Measurements from ENCODE around the gene UGT1A10. TPM values are rescaled to one million over a fixed set of nuclear protein-coding genes. Genes with fewer than 3 reads are reported as not detected.
A peak's percentile ranks its signal among the peaks of the same experiment; 100 is the strongest.

The UGT1A10 gene
- total and polyA plus RNA-seq, 5 experiments from 2014 or later: not detected

GRCh38 chr2:233758849-233759248 lies 122.6 kb downstream of the UGT1A10 start:
- H3K36me3 Mint-ChIP-seq: no peaks in the 10 kb centered on the region
- POLR2A ChIA-PET: no interaction called here
- H3K4me1 Mint-ChIP-seq: peaks cover 0 to 2% (median 0%) of the 10 kb centered on the region in 4 donors
- ATAC-seq (no peak), DNase-seq (no peak)
- no peak overlapping the region for H3K4me3 Mint-ChIP-seq
- H3K27me3 Mint-ChIP-seq: peaks cover 2 to 16% (median 9%) of the 10 kb centered on the region in 5 donors
- no peak overlapping the region for H3K27ac Mint-ChIP-seq
- H3K9me3 Mint-ChIP-seq: no peaks in the 10 kb centered on the region

- H3K4me3 Mint-ChIP-seq: no peak within 1 kb of the TSS
- ATAC-seq (no peak), DNase-seq (no peak)
- peaks cover 4 to 24% (median 16%) of the 10 kb centered on the region in 5 donors for H3K27me3 Mint-ChIP-seq
- no peaks in the 10 kb centered on the region for H3K36me3 Mint-ChIP-seq
- H3K4me1 Mint-ChIP-seq: peaks cover 0 to 2% (median 0%) of the 10 kb centered on the region in 4 donors
- no peaks in the 10 kb centered on the region for H3K9me3 Mint-ChIP-seq
- H3K27ac Mint-ChIP-seq: no peak within 1 kb of the TSS
- POLR2A ChIA-PET: no interaction called here
Measured at GRCh38 chr2:233760043-233760442, 123.8 kb downstream of the UGT1A10 start, which contains the start of gene UGT1A1. UGT1A1 (plus strand) TSS chr2:233760270; CDS start chr2:233760288, 18 bp downstream.

- Mint-ChIP-seq H3K4me3 (no peak overlapping the region), H3K27me3 (peaks cover 8 to 31% (median 19%) of the 10 kb centered on the region in 5 donors), H3K27ac (no peak overlapping the region), H3K9me3 (no peaks in the 10 kb centered on the region), H3K36me3 (no peaks in the 10 kb centered on the region), H3K4me1 (peaks cover 0 to 2% (median 0%) of the 10 kb centered on the region in 4 donors)
- POLR2A ChIA-PET: no interaction called here
- no peak for ATAC-seq
- no peak for DNase-seq
Measured at GRCh38 chr2:233761040-233761769, 125.0 kb downstream of the UGT1A10 start.

GRCh38 chr2:233764264-233764663 lies 128.0 kb downstream of the UGT1A10 start:
- Mint-ChIP-seq H3K9me3 (no peaks in the 10 kb centered on the region), H3K27ac (no peak overlapping the region), H3K36me3 (no peaks in the 10 kb centered on the region), H3K27me3 (peaks cover 11 to 43% (median 25%) of the 10 kb centered on the region in 5 donors), H3K4me3 (no peak overlapping the region), H3K4me1 (no peaks in the 10 kb centered on the region)
- POLR2A ChIA-PET: no interaction called here
- ATAC-seq (no peak), DNase-seq (no peak)

GRCh38 chr2:233764761-233765160 lies 128.5 kb downstream of the UGT1A10 start:
- POLR2A ChIA-PET: no interaction called here
- Mint-ChIP-seq H3K27me3 (peaks cover 12 to 48% (median 27%) of the 10 kb centered on the region in 5 donors), H3K4me3 (no peak overlapping the region), H3K4me1 (no peaks in the 10 kb centered on the region), H3K9me3 (no peaks in the 10 kb centered on the region), H3K36me3 (no peaks in the 10 kb centered on the region), H3K27ac (no peak overlapping the region)
- ATAC-seq (no peak), DNase-seq (no peak)

- H3K27me3 Mint-ChIP-seq: peaks cover 12 to 48% (median 27%) of the 10 kb centered on the region in 5 donors
- H3K9me3 Mint-ChIP-seq: no peaks in the 10 kb centered on the region
- H3K4me1 Mint-ChIP-seq: no peaks in the 10 kb centered on the region
- ATAC-seq (no peak), DNase-seq (no peak)
- POLR2A ChIA-PET: no interaction called here
- no peak overlapping the region for H3K27ac Mint-ChIP-seq
- no peak overlapping the region for H3K4me3 Mint-ChIP-seq
- H3K36me3 Mint-ChIP-seq: no peaks in the 10 kb centered on the region
Measured at GRCh38 chr2:233766416-233766815, 130.2 kb downstream of the UGT1A10 start.

GRCh38 chr2:233768076-233768475 lies 131.8 kb downstream of the UGT1A10 start:
- H3K4me1 Mint-ChIP-seq: no peaks in the 10 kb centered on the region
- H3K4me3 Mint-ChIP-seq: no peak overlapping the region

GRCh38 chr2:233769260-233769659 lies 133.0 kb downstream of the UGT1A10 start:
- no peak for DNase-seq

More at GRCh38 chr2:233768076-233768475, 131.8 kb downstream of the UGT1A10 start:
- DNase-seq: no peak
- ATAC-seq: no peak
- Mint-ChIP-seq H3K27ac (no peak overlapping the region), H3K36me3 (no peaks in the 10 kb centered on the region), H3K27me3 (peaks cover 12 to 46% (median 27%) of the 10 kb centered on the region in 5 donors), H3K9me3 (no peaks in the 10 kb centered on the region)
- POLR2A ChIA-PET: no interaction called here

GRCh38 chr2:233772153-233772552 lies 135.9 kb downstream of the UGT1A10 start:
- peaks cover 7 to 28% (median 12%) of the 10 kb centered on the region in 5 donors for H3K27me3 Mint-ChIP-seq
- DNase-seq (no peak), ATAC-seq (no peak)
- peaks cover 0 to 22% (median 10%) of the 10 kb centered on the region in 9 donors for H3K9me3 Mint-ChIP-seq
- peaks cover 0 to 16% (median 3%) of the 10 kb centered on the region in 3 donors for H3K36me3 Mint-ChIP-seq
- no peak overlapping the region for H3K27ac Mint-ChIP-seq
- H3K4me1 Mint-ChIP-seq: peaks cover 0 to 2% (median 0%) of the 10 kb centered on the region in 4 donors
- no peak overlapping the region for H3K4me3 Mint-ChIP-seq
- POLR2A ChIA-PET: no interaction called here

More at GRCh38 chr2:233769260-233769659, 133.0 kb downstream of the UGT1A10 start:
- Mint-ChIP-seq H3K4me1 (no peaks in the 10 kb centered on the region), H3K27ac (no peak overlapping the region), H3K36me3 (no peaks in the 10 kb centered on the region), H3K9me3 (peaks cover 0 to 2% (median 0%) of the 10 kb centered on the region in 9 donors), H3K4me3 (no peak overlapping the region), H3K27me3 (peaks cover 10 to 34% (median 22%) of the 10 kb centered on the region in 5 donors)
- ATAC-seq: no peak
- POLR2A ChIA-PET: no interaction called here

- POLR2A ChIA-PET: no interaction called here
- ATAC-seq: no peak
- Mint-ChIP-seq H3K9me3 (peaks cover 0 to 22% (median 10%) of the 10 kb centered on the region in 9 donors), H3K4me3 (no peak overlapping the region), H3K36me3 (peaks cover 0 to 17% (median 3%) of the 10 kb centered on the region in 3 donors), H3K27ac (no peak overlapping the region), H3K4me1 (peaks cover 0 to 2% (median 0%) of the 10 kb centered on the region in 4 donors), H3K27me3 (peaks cover 10 to 29% (median 12%) of the 10 kb centered on the region in 5 donors)
- no peak for DNase-seq
Measured at GRCh38 chr2:233772583-233772982, 136.3 kb downstream of the UGT1A10 start.

- no peak for DNase-seq
- POLR2A ChIA-PET: no interaction called here
- H3K4me3 Mint-ChIP-seq: no peak overlapping the region
- ATAC-seq: no peak
- H3K9me3 Mint-ChIP-seq: peaks cover 0 to 27% (median 10%) of the 10 kb centered on the region in 9 donors
- peaks cover 12 to 37% (median 14%) of the 10 kb centered on the region in 5 donors for H3K27me3 Mint-ChIP-seq
- H3K27ac Mint-ChIP-seq: no peak overlapping the region
- H3K36me3 Mint-ChIP-seq: peaks cover 0 to 17% (median 3%) of the 10 kb centered on the region in 3 donors
- peaks cover 0 to 2% (median 0%) of the 10 kb centered on the region in 4 donors for H3K4me1 Mint-ChIP-seq
Measured at GRCh38 chr2:233773854-233774253, 137.6 kb downstream of the UGT1A10 start.

GRCh38 chr2:233775414-233775813 lies 139.2 kb downstream of the UGT1A10 start:
- H3K27me3 Mint-ChIP-seq: peaks cover 7 to 40% (median 17%) of the 10 kb centered on the region in 5 donors
- H3K27ac Mint-ChIP-seq: peak overlapping the region in 1 of 10 donors; percentile 31
- peaks cover 0 to 17% (median 3%) of the 10 kb centered on the region in 3 donors for H3K36me3 Mint-ChIP-seq
- no peak overlapping the region for H3K4me3 Mint-ChIP-seq
- ATAC-seq (no peak), DNase-seq (no peak)
- POLR2A ChIA-PET: no interaction called here
- H3K4me1 Mint-ChIP-seq: peaks cover 0 to 2% (median 0%) of the 10 kb centered on the region in 4 donors
- H3K9me3 Mint-ChIP-seq: peaks cover 0 to 30% (median 12%) of the 10 kb centered on the region in 9 donors

GRCh38 chr2:233778030-233778429 lies 141.8 kb downstream of the UGT1A10 start, which contains the start of gene MROH2A:
MROH2A (plus strand) TSS chr2:233778330; CDS start chr2:233779359, 1,029 bp downstream.
- Mint-ChIP-seq H3K4me3 (no peak within 1 kb of the TSS), H3K27me3 (peaks cover 11 to 44% (median 21%) of the 10 kb centered on the region in 5 donors), H3K36me3 (peaks cover 0 to 17% (median 3%) of the 10 kb centered on the region in 3 donors), H3K27ac (no peak within 1 kb of the TSS), H3K4me1 (peaks cover 0 to 2% (median 0%) of the 10 kb centered on the region in 4 donors), H3K9me3 (peaks cover 3 to 34% (median 15%) of the 10 kb centered on the region in 9 donors)
- POLR2A ChIA-PET: no interaction called here
- no peak for DNase-seq
- ATAC-seq: no peak

Data from naive thymus-derived CD8-positive, alpha-beta T cell (primary cell).